HepG2 (cell line): ENCODE results near the gene NSD2.

ENCODE experiments used
- BRCA1 ChIP-seq: sonication (generic); formaldehyde crosslinking; IDR thresholded peaks from 2 replicates; pipeline ENCODE4 v1.4.0; 2020; ENCODE audit warnings: missing genetic modification reagents
- CTCF ChIP-seq: sonication (generic); formaldehyde crosslinking; IDR thresholded peaks from 2 replicates; pipeline ENCODE4 v1.5.0; 2020; ENCODE audit warnings: mild to moderate bottlenecking, missing genetic modification reagents, moderate library complexity
- GTF2F1 ChIP-seq: fragments of 150-350 bp; IDR thresholded peaks from 2 replicates; pipeline ENCODE4 v1.6.1; 2014; ENCODE audit warnings: low read length
- JUND ChIP-seq: sonication (generic); formaldehyde crosslinking; IDR thresholded peaks from 2 replicates; pipeline ENCODE4 v1.8.0; 2022; ENCODE audit warnings: mild to moderate bottlenecking, missing genetic modification reagents
- KAT2B ChIP-seq: fragments of 150-350 bp; IDR thresholded peaks from 2 replicates; pipeline ENCODE4 v1.6.1; 2014; ENCODE audit warnings: low read depth, low read length, borderline replicate concordance
- MLXIP ChIP-seq: sonication (generic); formaldehyde crosslinking; IDR thresholded peaks from 2 replicates; pipeline ENCODE4 v1.9.0; 2021; ENCODE audit warnings: missing genetic modification reagents, borderline replicate concordance
- MXI1 ChIP-seq: IDR thresholded peaks from 3 replicates; pipeline ENCODE4 v1.6.1; 2012; ENCODE audit warnings: low read depth, low read length, inconsistent platforms, borderline replicate concordance
- ZBTB10 ChIP-seq: sonication (generic); formaldehyde crosslinking; IDR thresholded peaks from 2 replicates; pipeline ENCODE4 v1.4.0; 2020; ENCODE audit warnings: missing genetic modification reagents, borderline replicate concordance
- ZBTB2 ChIP-seq: sonication (generic); formaldehyde crosslinking; IDR thresholded peaks from 2 replicates; pipeline ENCODE4 v1.8.0; 2022; ENCODE audit warnings: low read depth, missing genetic modification reagents
- ZBTB42 ChIP-seq: sonication (generic); formaldehyde crosslinking; IDR thresholded peaks from 2 replicates; pipeline ENCODE4 v1.5.0; 2020; ENCODE audit warnings: mild to moderate bottlenecking, missing genetic modification reagents

GRCh38 chr4:2015008-2015407 is 143.8 kb downstream of the NSD2 start:
- TF ChIP-seq MXI1 (no peak), ZBTB10 (no peak), MLXIP (CRISPR knock-in tag) (no peak), ZBTB2 (CRISPR knock-in tag) (no peak), ZBTB42 (CRISPR knock-in tag) (no peak), CTCF (CRISPR knock-in tag) (no peak), GTF2F1 (no peak), JUND (CRISPR knock-in tag) (no peak), BRCA1 (CRISPR knock-in tag) (no peak), KAT2B (no peak)
